ENCODE measurements around the gene AGFG1. TPM values are rescaled to one million over a fixed set of nuclear protein-coding genes. Genes with fewer than 3 reads are reported as not detected.
"Not testable (repeated sequence)": the region's sequence is repeated elsewhere in the genome, so short reads cannot be mapped to it uniquely, and the experiment has no call there.

The AGFG1 gene
- total RNA-seq, 1 donor from 2014 or later: 75.1 TPM

DNA sequence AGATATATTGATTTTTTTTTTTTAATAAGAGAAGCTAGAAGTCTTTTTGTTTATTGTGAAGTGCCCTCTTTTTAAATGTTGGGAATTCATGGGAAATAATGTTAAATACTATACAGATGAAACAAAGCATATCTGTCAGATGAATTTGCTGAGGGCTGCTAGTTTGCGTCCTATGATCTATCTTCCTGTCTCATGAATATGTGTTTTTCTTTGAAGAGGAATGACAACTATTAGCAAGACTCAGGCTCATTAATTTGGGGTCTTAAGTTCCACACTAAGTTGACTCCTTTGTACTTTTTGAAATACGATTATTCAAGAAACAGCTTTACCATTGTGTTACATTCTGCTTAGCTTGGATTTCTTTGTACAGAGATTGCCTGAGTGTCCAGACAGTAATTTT is 57.9 kb downstream of the AGFG1 start:
- TF ChIP-seq, protein P1, sequence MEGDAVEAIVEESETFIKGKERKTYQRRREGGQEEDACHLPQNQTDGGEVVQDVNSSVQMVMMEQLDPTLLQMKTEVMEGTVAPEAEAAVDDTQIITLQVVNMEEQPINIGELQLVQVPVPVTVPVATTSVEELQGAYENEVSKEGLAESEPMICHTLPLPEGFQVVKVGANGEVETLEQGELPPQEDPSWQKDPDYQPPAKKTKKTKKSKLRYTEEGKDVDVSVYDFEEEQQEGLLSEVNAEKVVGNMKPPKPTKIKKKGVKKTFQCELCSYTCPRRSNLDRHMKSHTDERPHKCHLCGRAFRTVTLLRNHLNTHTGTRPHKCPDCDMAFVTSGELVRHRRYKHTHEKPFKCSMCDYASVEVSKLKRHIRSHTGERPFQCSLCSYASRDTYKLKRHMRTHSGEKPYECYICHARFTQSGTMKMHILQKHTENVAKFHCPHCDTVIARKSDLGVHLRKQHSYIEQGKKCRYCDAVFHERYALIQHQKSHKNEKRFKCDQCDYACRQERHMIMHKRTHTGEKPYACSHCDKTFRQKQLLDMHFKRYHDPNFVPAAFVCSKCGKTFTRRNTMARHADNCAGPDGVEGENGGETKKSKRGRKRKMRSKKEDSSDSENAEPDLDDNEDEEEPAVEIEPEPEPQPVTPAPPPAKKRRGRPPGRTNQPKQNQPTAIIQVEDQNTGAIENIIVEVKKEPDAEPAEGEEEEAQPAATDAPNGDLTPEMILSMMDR (IDR thresholded peaks at IDR 0.05; ENCODE audit: insufficient read depth, low read length, poor library complexity, severe bottlenecking): no peak
- H3K27me3 ChIP-seq (ENCODE audit: control insufficient read depth, insufficient read depth, low read length): no peaks in the 10 kb centered on the region
- H3K4me3 ChIP-seq (ENCODE audit: low read depth, low read length): no peak overlapping the region
- no peak for DNase-seq (ENCODE audit: low read depth)
- H3K36me3 ChIP-seq (ENCODE audit: control insufficient read depth, insufficient read depth, low read length): peaks cover 1% of the 10 kb centered on the region

DNA sequence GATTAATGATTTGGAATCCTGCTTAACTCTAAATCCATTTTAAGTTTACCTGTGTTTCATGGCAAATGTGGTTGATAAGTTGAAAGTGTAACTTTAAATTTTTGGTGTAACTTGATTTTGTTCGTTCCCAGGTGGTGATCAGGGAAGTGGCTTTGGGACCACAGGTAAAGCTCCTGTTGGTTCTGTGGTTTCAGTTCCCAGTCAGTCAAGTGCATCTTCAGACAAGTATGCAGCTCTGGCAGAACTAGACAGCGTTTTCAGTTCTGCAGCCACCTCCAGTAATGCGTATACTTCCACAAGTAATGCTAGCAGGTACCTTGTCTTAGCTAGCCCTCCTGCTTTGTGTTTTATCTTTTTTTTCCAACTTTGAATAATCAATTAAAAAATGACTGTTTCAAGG is 62.8 kb downstream of the AGFG1 start:
- peaks cover 1% of the 10 kb centered on the region for H3K36me3 ChIP-seq (ENCODE audit: control insufficient read depth, insufficient read depth, low read length)
- TF ChIP-seq, protein P1 (IDR thresholded peaks at IDR 0.05; ENCODE audit: insufficient read depth, low read length, poor library complexity, severe bottlenecking): no peak
- no peaks in the 10 kb centered on the region for H3K27me3 ChIP-seq (ENCODE audit: control insufficient read depth, insufficient read depth, low read length)
- H3K4me3 ChIP-seq (ENCODE audit: low read depth, low read length): no peak overlapping the region
- no peak for DNase-seq (ENCODE audit: low read depth)

DNA sequence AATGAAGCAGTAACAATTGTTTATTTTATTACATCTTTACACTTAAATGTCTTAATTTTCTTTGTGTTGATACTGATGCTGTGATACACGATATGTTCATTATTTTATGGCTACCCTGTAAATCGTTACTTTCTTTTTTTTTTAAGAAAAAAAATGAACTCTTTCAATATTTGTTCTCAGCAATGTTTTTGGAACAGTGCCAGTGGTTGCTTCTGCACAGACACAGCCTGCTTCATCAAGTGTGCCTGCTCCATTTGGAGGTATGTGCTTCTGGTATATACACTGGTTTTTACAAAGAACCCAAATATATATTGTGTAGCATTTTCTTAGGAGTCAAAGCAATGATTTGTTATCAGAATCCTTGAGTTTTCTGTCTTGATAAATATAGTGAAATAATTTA is 64.5 kb downstream of the AGFG1 start:
- TF ChIP-seq, protein P1 (IDR thresholded peaks at IDR 0.05; ENCODE audit: insufficient read depth, low read length, poor library complexity, severe bottlenecking): no peak
- peaks cover 1% of the 10 kb centered on the region for H3K36me3 ChIP-seq (ENCODE audit: control insufficient read depth, insufficient read depth, low read length)
- no peaks in the 10 kb centered on the region for H3K27me3 ChIP-seq (ENCODE audit: control insufficient read depth, insufficient read depth, low read length)
- no peak overlapping the region for H3K4me3 ChIP-seq (ENCODE audit: low read depth, low read length)
- DNase-seq (ENCODE audit: low read depth): no peak

DNA sequence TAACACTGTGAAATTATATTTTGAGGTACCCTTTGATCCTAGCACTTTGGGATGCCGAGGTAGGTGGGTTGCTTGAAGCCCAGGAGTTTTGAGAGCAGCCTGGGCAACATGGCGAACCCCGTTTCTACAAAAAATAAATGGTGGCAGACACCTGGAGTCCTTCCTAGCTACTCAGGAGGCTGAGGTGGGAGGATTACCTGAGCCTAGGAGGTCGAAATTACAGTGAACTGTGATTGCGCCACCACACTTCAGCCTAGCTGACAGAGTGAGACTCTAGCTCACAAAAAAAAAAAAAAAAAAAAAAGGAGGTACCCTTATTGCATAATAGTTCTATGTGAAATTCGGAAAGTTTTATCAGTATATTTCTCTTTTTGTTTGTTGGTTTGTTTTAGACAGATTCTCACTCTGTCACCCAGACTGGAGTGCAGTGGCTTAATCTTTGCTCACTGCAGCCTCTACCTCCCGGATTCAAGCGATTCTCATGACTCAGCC is 67.6 kb downstream of the AGFG1 start:
- DNase-seq (ENCODE audit: low read depth): no peak
- TF ChIP-seq, protein P1 (IDR thresholded peaks at IDR 0.05; ENCODE audit: insufficient read depth, low read length, poor library complexity, severe bottlenecking): no peak
- Histone ChIP-seq H3K36me3 (ENCODE audit: control insufficient read depth, insufficient read depth, low read length) (peaks cover 1% of the 10 kb centered on the region), H3K27me3 (ENCODE audit: control insufficient read depth, insufficient read depth, low read length) (no peaks in the 10 kb centered on the region), H3K4me3 (ENCODE audit: low read depth, low read length) (no peak overlapping the region)

DNA sequence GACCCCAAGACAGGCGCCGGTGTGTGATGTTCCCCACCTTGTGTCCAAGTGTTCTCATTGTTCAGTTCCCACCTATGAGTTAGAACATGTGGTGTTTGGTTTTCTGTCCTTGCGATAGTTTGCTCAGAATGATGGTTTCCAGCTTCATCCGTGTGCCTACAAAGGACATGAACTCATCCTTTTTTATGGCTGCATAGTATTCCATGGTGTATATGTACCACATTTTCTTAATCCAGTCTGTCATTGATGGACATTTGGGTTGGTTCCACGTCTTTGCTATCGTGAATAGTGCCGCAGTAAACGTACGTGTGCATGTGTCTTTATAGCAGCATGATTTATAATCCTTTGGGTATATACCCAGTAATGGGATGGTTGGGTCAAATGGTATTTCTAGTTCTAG is 68.4 kb downstream of the AGFG1 start:
- not testable (repeated sequence) for H3K4me3 ChIP-seq (ENCODE audit: low read depth, low read length); H3K27me3 ChIP-seq (ENCODE audit: control insufficient read depth, insufficient read depth, low read length); DNase-seq (ENCODE audit: low read depth); H3K36me3 ChIP-seq (ENCODE audit: control insufficient read depth, insufficient read depth, low read length)

DNA sequence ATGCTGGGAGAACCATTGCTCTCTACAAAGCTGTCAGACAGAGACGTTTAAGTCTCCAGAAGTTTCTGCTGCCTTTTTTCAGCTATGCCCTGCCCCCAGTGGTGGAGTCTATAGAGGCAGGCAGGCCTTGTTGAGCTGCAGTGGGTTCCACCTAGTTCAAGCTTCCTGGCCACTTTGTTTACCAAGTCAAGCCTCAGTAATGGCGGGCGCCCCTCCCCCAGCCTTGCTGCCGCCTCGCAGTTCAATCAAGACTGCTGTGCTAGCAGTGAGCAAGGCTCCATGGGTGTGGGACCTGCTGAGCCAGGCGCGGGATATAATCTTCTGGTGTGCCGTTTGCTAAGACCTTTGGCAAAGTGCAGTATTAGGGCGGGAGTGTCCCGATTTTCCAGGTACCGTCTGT is 74.0 kb downstream of the AGFG1 start:
- TF ChIP-seq, protein P1 (IDR thresholded peaks at IDR 0.05; ENCODE audit: insufficient read depth, low read length, poor library complexity, severe bottlenecking): peak; percentile 10

More for the DNA sequence above, 74.0 kb downstream of the AGFG1 start:
- H3K36me3 ChIP-seq (ENCODE audit: control insufficient read depth, insufficient read depth, low read length): peaks cover 6% of the 10 kb centered on the region
- H3K4me3 ChIP-seq (ENCODE audit: low read depth, low read length): no peak overlapping the region
- no peaks in the 10 kb centered on the region for H3K27me3 ChIP-seq (ENCODE audit: control insufficient read depth, insufficient read depth, low read length)
- DNase-seq (ENCODE audit: low read depth): no peak
